Measurements from ENCODE around the gene RIMKLB. TPM values are rescaled to one million over a fixed set of nuclear protein-coding genes. Genes with fewer than 3 reads are reported as not detected.
"Not testable (repeated sequence)": the region's sequence is repeated elsewhere in the genome, so short reads cannot be mapped to it uniquely, and the experiment has no call there.

Gene RIMKLB
- total RNA-seq, 2 donors from 2014 or later, result 2.5 to 3.1 TPM

DNA sequence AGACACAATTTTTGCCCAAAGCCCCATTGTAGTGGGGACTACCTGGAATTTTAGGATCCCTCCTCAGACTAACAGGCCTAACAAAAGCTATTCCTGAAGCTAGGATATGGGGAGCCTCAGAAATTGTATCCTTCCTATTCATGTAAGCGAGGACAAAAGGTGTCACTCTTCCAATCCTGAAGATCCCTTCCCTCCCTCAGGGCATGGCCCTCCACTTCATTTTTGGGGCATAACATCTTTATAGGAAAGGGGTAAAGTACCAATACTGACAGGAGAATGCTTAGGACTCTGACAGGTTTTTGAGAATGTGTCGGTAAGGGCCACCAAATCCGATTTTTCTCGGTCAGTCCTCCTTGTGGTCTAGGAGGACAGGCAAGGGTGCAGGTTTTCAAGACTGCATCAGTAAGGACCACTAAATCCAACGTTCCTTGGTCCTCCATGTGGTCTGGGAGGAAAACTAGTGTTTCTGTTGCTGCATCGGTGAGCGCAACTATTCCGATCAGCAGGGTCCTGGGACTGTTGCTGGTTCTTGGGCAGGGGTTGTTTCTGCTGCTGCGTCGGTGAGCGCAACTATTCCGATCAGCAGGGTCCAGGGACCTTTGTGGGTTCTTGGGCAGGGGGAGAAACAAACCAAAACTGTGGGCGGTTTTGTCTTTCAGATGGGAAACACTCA, 91.7 kb downstream of the RIMKLB start:
- not testable (repeated sequence) for H3K4me1 Mint-ChIP-seq (ENCODE audit: low read depth); H3K27me3 Mint-ChIP-seq (ENCODE audit: low read depth); ATAC-seq (replicated peaks in 1 of 2); H3K9me3 Mint-ChIP-seq; DNase-seq; H3K36me3 Mint-ChIP-seq (ENCODE audit: insufficient read depth in 2 of 2); H3K27ac Mint-ChIP-seq
- H3K4me3 Mint-ChIP-seq, result peak overlapping the region; percentile 63 to 75

DNA sequence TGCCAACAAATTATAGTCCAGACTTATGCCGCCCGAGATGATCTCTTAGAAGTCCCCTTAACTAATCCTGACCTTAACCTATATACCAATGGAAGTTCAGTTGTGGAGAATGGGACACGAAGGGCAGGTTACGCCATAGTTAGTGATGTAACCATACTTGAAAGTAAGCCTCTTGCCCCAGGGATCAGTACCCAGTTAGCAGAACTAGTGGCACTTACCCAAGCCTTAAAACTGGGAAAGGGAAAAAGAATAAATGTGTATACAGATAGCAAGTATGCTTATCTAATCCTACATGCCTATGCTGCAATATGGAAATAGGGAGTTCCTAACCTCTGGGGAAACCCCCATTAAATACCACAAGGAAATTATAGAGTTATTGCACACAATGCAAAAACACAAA, 95.4 kb downstream of the RIMKLB start:
- not testable (repeated sequence) for H3K27ac Mint-ChIP-seq; H3K27me3 Mint-ChIP-seq (ENCODE audit: low read depth); H3K4me3 Mint-ChIP-seq; DNase-seq; H3K36me3 Mint-ChIP-seq (ENCODE audit: insufficient read depth in 2 of 2); ATAC-seq (replicated peaks in 1 of 2); H3K4me1 Mint-ChIP-seq (ENCODE audit: low read depth); H3K9me3 Mint-ChIP-seq

DNA sequence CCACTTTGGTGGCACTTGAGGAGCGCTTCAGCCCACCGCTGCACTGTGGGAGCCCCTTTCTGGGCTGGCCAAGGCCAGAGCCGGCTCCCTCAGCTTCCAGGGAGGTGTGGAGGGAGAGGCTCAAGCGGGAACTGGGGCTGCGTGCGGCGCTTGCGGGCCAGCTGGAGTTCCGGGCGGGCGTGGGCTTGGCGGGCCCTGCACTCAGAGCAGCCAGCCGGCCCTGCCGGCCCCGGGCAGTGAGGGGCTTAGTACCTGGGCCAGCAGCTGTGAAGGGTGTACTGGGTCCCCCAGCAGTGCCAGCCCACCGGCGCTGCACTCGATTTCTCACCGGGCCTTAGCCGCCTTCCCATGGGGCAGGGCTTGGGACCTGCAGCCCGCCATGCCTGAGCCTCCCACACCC, 96.8 kb downstream of the RIMKLB start:
- H3K9me3 Mint-ChIP-seq; DNase-seq; H3K4me3 Mint-ChIP-seq; H3K27ac Mint-ChIP-seq; H3K27me3 Mint-ChIP-seq (ENCODE audit: low read depth); H3K36me3 Mint-ChIP-seq (ENCODE audit: insufficient read depth in 2 of 2); ATAC-seq (replicated peaks in 1 of 2); H3K4me1 Mint-ChIP-seq (ENCODE audit: low read depth): not testable (repeated sequence)

DNA sequence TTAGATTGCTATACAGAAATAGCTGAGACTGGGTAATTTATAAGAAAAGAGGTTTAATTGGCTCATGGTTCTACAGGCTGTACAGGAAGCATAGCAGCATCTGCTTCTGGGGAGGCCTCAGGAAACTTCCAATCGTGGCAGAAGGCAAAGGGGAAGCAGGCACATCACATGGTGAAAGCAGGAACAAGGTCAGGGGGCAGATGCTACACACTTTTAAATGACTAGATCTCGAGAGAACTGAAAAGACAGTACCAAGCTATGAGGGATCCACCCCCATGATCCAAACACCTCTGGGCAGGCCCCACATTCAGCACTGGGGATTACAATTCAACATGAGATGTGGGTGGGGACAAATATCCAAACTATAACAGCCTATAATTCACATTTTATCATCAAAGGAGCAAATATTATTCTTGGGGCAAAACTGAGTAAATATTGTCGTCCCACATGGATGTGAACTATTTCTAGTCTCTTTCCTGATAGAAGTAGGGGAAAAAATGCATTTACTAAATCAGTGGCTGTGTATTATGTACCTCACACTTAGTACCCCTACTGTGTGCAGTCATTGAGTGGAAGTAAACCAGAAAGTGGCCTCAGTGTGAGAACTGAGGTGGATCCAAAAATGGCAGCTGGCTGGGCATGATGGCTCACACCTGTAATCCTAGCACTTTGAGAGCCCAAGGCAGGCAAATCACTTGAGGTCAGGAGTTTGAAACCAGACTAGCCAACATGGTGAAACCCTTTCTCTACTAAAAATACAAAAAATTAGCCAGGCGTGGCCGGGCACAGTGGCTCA, 99.2 kb downstream of the RIMKLB start:
- ATAC-seq (replicated peaks in 1 of 2) (no peak), DNase-seq (no peak)
- H3K27me3 Mint-ChIP-seq (ENCODE audit: low read depth), result no peaks in the 10 kb centered on the region
- H3K9me3 Mint-ChIP-seq, result no peaks in the 10 kb centered on the region
- H3K36me3 Mint-ChIP-seq (ENCODE audit: insufficient read depth in 2 of 2), result no peaks in the 10 kb centered on the region
- no peaks in the 10 kb centered on the region for H3K4me1 Mint-ChIP-seq (ENCODE audit: low read depth)
- H3K4me3 Mint-ChIP-seq, result no peak overlapping the region
- H3K27ac Mint-ChIP-seq, result no peak overlapping the region

DNA sequence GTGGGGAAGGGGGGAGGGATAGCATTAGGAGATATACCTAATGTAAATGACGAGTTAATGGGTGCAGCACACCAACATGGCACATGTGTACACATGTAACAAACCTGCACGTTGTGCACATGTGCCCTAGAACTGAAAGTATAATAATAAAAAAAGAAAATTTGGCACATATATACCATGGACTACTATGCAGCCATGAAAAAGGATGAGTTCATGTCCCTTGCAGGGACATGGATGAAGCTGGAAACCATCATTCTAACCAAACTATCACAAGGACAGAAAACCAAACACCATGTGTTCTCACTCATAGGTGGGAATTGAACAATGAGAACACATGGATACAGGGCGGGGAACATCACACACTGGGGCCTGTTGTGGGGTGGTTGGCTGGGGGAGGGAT, 103.4 kb downstream of the RIMKLB start:
- H3K27me3 Mint-ChIP-seq (ENCODE audit: low read depth); H3K27ac Mint-ChIP-seq; ATAC-seq (replicated peaks in 1 of 2); H3K36me3 Mint-ChIP-seq (ENCODE audit: insufficient read depth in 2 of 2); H3K9me3 Mint-ChIP-seq; H3K4me3 Mint-ChIP-seq; H3K4me1 Mint-ChIP-seq (ENCODE audit: low read depth); DNase-seq: not testable (repeated sequence)

DNA sequence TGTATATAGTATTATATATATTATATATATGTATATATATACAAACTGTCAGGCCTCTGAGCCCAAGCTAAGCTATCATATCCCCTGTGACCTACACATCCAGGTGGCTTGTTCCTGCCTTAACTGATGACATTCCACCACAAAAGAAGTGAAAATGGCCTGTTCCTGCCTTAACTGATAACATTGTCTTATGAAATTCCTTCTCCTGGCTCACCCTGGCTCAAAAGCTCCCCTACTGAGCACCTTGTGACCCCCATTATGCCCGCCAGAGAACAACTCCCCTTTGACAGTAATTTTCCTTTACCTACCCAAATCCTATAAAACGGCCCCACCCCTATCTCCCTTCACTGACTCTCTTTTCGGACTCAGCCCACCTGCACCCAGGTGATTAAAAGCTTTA, 107.0 kb downstream of the RIMKLB start:
- H3K9me3 Mint-ChIP-seq; ATAC-seq (replicated peaks in 1 of 2); H3K4me3 Mint-ChIP-seq; H3K27ac Mint-ChIP-seq; H3K27me3 Mint-ChIP-seq (ENCODE audit: low read depth); H3K4me1 Mint-ChIP-seq (ENCODE audit: low read depth); DNase-seq; H3K36me3 Mint-ChIP-seq (ENCODE audit: insufficient read depth in 2 of 2): not testable (repeated sequence)

DNA sequence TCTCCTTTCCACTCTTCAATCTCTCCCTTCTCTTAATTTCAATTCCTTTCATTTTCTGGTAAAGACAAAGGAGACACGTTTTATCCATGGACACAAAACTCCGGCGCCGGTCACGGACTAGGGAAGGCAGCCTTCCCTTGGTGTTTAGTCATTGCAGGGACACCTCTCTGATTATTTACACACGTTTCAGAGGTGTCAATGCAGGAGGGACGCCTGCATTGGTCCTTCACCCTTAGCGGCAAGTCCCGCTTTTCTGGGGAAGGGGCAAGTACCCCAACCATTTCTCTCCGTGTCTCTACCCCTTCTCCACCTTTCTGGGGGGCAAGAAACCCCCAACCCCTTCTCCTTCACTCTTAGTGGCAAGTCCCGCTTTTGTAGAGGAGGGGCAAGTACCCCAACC, 107.7 kb downstream of the RIMKLB start:
- not testable (repeated sequence) for H3K4me1 Mint-ChIP-seq (ENCODE audit: low read depth); DNase-seq; H3K27ac Mint-ChIP-seq; H3K9me3 Mint-ChIP-seq; H3K36me3 Mint-ChIP-seq (ENCODE audit: insufficient read depth in 2 of 2); H3K27me3 Mint-ChIP-seq (ENCODE audit: low read depth); ATAC-seq (replicated peaks in 1 of 2); H3K4me3 Mint-ChIP-seq

DNA sequence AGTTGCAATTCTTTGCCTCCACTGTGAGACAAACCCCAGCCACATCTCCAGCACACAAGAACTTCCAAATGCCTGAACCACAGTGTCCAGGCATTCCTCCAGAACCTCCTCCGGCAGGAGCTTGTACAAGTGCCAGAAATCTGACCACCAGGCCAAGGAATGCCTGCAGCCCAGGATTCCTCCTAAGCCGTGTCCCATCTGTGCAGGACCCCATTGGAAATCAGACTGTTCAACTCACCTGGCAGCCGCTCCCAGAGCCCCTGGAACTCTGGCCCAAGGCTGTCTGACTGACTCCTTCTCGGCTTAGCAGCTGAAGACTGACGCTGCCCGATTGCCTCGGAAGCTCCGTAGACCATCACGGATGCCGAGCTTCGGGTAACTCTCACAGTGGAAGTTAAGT, 109.3 kb downstream of the RIMKLB start:
- not testable (repeated sequence) for H3K27ac Mint-ChIP-seq; H3K9me3 Mint-ChIP-seq; ATAC-seq (replicated peaks in 1 of 2); H3K36me3 Mint-ChIP-seq (ENCODE audit: insufficient read depth in 2 of 2); DNase-seq; H3K4me1 Mint-ChIP-seq (ENCODE audit: low read depth); H3K4me3 Mint-ChIP-seq; H3K27me3 Mint-ChIP-seq (ENCODE audit: low read depth)

DNA sequence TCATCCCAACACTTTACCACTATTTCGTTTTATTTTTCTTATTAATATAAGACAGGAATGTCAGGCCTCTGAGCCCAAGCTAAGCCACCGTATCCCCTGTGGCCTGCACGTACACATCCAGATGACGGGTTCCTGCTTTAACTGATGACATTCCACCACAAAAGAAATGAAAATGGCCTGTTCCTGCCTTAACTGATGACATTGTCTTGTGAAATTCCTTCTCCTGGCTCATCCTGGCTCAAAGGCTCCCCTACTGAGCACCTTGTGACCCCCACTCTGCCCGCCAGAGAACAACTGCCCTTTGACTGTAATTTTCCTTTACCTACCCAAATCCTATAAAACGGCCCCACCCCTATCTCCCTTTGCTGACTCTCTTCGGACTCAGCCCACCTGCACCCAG, 112.3 kb downstream of the RIMKLB start:
- not testable (repeated sequence) for H3K4me1 Mint-ChIP-seq (ENCODE audit: low read depth); H3K27ac Mint-ChIP-seq; DNase-seq; H3K4me3 Mint-ChIP-seq; H3K36me3 Mint-ChIP-seq (ENCODE audit: insufficient read depth in 2 of 2); H3K9me3 Mint-ChIP-seq; H3K27me3 Mint-ChIP-seq (ENCODE audit: low read depth); ATAC-seq (replicated peaks in 1 of 2)

DNA sequence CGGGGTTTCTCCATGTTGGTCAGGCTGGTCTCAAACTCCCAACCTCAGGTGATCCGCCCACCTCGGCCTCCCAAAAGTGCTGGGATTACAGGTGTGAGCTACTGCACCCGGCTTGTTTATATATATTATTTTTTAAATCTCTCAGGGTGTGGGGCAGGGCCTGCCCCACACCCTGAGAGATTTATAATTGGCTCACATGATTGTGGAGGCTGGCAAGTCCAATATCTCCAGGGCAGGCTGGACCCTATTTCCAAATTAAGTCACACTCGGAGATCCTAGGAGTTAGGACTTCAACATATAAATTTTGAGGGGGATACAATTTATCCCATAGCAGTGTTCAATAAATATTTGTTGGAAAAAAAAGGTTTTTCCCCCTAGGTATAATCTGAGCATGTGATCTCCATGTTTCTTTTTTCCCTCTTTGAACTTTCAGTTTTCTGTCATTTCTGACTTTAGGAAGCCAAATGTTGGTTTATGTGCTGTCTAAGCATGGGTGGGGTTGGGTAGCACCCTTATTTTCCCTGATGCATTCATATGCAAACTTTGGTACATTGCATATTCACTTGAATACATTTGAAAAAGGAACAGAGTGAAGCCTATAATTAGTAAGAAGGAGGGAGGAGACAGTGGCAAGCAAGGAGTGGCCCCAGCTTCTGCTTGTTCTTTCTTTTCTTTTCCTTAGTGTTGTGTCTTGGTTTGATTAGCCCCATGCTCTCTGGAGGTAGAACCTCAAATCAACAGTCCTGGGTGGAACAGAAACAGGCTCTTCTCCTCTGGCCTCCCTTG, 116.0 kb downstream of the RIMKLB start:
- Mint-ChIP-seq H3K27ac (no peak overlapping the region), H3K36me3 (ENCODE audit: insufficient read depth in 2 of 2) (no peaks in the 10 kb centered on the region), H3K9me3 (no peaks in the 10 kb centered on the region), H3K4me1 (ENCODE audit: low read depth) (no peaks in the 10 kb centered on the region), H3K27me3 (ENCODE audit: low read depth) (no peaks in the 10 kb centered on the region), H3K4me3 (no peak overlapping the region)
- DNase-seq (no peak), ATAC-seq (replicated peaks in 1 of 2) (no peak)

DNA sequence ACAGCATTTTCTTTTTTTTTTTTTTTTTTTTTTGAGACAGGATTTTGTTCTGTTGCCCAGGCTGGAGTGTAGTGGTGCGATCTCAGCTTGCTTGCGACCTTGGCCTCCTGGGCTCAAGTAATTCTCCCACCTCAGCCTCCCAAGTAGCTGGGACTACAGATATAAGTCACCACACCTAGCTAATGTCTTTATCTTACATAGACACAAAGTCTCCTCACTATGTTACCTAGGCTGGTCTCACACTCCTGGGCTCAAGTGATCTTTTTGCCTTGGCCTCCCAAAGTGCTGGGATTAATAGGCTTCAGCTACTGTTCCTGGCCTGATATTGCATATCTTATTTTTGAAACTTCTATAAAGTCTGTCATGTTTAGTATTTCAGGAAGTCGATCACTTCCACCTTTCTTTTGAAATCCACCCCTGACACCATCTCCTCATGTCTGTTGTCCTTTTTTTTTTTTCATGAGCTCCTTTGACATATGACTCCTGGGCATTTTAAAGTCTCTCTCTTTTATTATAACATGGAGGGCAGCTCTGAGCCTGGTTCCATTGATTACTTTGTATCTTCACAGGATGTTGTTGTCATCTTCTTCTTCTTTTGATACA, 118.8 kb downstream of the RIMKLB start:
- H3K4me1 Mint-ChIP-seq (ENCODE audit: low read depth), result no peaks in the 10 kb centered on the region
- H3K27ac Mint-ChIP-seq, result no peak overlapping the region
- DNase-seq (no peak), ATAC-seq (replicated peaks in 1 of 2) (no peak)
- H3K4me3 Mint-ChIP-seq, result no peak overlapping the region
- no peaks in the 10 kb centered on the region for H3K27me3 Mint-ChIP-seq (ENCODE audit: low read depth)
- H3K9me3 Mint-ChIP-seq, result no peaks in the 10 kb centered on the region
- no peaks in the 10 kb centered on the region for H3K36me3 Mint-ChIP-seq (ENCODE audit: insufficient read depth in 2 of 2)

DNA sequence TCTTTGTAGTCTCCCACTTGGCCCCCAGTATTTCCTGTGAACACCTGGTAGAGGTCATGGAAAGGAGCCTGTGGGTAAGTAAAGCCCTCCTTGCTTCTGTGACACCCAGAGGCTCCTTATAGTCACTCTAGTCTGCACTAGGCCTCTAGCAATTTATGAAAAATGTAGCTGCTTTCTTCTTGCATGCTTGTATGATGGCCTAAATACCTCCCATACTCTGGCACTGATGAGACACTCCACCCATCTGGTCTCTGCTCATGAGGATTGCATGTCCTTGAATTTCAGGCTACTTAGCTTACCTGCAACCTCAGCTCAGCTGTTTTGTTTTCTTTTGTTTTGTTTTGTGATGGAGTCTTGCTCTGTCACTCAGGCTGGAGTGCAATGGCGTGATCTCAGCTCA, 120.1 kb downstream of the RIMKLB start:
- DNase-seq (no peak), ATAC-seq (replicated peaks in 1 of 2) (no peak)
- H3K9me3 Mint-ChIP-seq, result no peaks in the 10 kb centered on the region
- H3K4me3 Mint-ChIP-seq, result no peak overlapping the region
- no peaks in the 10 kb centered on the region for H3K4me1 Mint-ChIP-seq (ENCODE audit: low read depth)
- no peaks in the 10 kb centered on the region for H3K27me3 Mint-ChIP-seq (ENCODE audit: low read depth)
- no peaks in the 10 kb centered on the region for H3K36me3 Mint-ChIP-seq (ENCODE audit: insufficient read depth in 2 of 2)
- no peak overlapping the region for H3K27ac Mint-ChIP-seq

DNA sequence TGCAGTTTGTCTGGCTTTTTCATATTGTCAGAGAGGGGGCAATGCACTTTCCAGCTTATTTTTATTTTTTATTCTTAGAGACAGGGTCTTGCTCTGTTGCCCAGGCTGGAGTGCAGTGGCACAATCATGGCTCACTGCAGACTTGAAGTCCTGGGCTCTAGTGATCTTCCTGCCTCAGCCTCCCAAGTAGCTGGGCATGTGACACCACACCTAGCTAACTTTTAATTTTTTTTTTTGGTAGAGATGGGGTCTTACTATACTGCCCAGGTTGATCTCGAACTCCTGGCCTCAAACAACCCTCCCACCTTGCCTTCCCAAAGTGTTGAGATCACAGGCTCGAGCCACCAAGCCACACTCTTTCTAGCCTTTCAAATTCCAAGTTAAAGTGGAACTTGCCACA, 120.7 kb downstream of the RIMKLB start:
- Mint-ChIP-seq H3K4me3 (no peak overlapping the region), H3K9me3 (no peaks in the 10 kb centered on the region), H3K36me3 (ENCODE audit: insufficient read depth in 2 of 2) (no peaks in the 10 kb centered on the region), H3K27me3 (ENCODE audit: low read depth) (no peaks in the 10 kb centered on the region), H3K4me1 (ENCODE audit: low read depth) (no peaks in the 10 kb centered on the region), H3K27ac (no peak overlapping the region)
- ATAC-seq (replicated peaks in 1 of 2) (no peak), DNase-seq (no peak)
